Esophagus muscularis mucosa (tissue), 4 donors: ENCODE data around the gene MYO10. TPM values are rescaled to one million over a fixed set of nuclear protein-coding genes. Genes with fewer than 3 reads are reported as not detected.

Experiments
- DNase-seq: peaks from one replicate; pipeline ENCODE4 v3.0.0-alpha.2; 2017; ENCODE audit errors: extremely low spot score
- H3K27ac ChIP-seq, 4 donors: fragments of 200-600 bp; sonication (generic); replicated peaks in 1 of 4; 1 replicate in 3 of 4; 2 replicates in 1 of 4; pipeline ENCODE4 v1.5.1; 2016 to 2019; ENCODE audit warnings: mild to moderate bottlenecking in 1 of 4
- H3K27me3 ChIP-seq, 4 donors: fragments of 200-600 bp; sonication (generic); one replicate each; pipeline versions ENCODE4 v1.5.1 to v1.6.0; 2016 to 2019
- H3K36me3 ChIP-seq, 4 donors: fragments of 200-600 bp; sonication (generic); one replicate each; pipeline ENCODE4 v1.5.1; 2016 to 2019
- H3K4me1 ChIP-seq, 4 donors: fragments of 200-600 bp; sonication (generic); one replicate each; pipeline ENCODE4 v1.5.1; 2016 to 2019
- H3K4me3 ChIP-seq, 4 donors: fragments of 200-600 bp; sonication (generic); 1 replicate in 2 of 4; 2 replicates in 2 of 4; pipeline ENCODE4 v1.5.1; 2016 to 2019; ENCODE audit warnings: mild to moderate bottlenecking in 4 of 4, moderate library complexity in 1 of 4
- H3K9me3 ChIP-seq, 4 donors: fragments of 200-600 bp; sonication (generic); 1 replicate in 3 of 4; 2 replicates in 1 of 4; pipeline ENCODE4 v1.5.1; 2016 to 2019
- EP300 ChIP-seq: sonication (generic); formaldehyde crosslinking; IDR thresholded peaks from one replicate; pipeline ENCODE4 v1.6.1; 2017; ENCODE audit warnings: antibody characterized with exemption
- POLR2A ChIP-seq: fragments of 450-650 bp; IDR thresholded peaks from one replicate; pipeline ENCODE4 v1.6.1; 2017; ENCODE audit warnings: antibody characterized with exemption, moderate library complexity, mild to moderate bottlenecking, low read depth
- POLR2AphosphoS5 ChIP-seq, 2 donors: sonication (generic); formaldehyde crosslinking; IDR thresholded peaks; one replicate each; pipeline ENCODE4 v1.6.1; 2017; ENCODE audit warnings: antibody characterized with exemption in 2 of 2
- WGBS: methylation state at CpG from one replicate; pipeline ENCODE4 v1.1.5; 2018; 5-methylcytosine and 5-hydroxymethylcytosine counted together
- intact Hi-C: fragments of 100-400 bp; cut with DNase I; formaldehyde crosslinking; loops from one replicate; pipeline ENCODE4 v1.15.1; 2023
- total RNA-seq, 4 donors: library from RNA; depleted of rRNA; stranded (reverse); fragments of >200 nt; gene quantifications; one replicate each; pipeline versions ENCODE4 v1.1.0 to v1.2.1, GENCODE V29; 2016
- TF ChIP-seq, protein P1 (sequence below), 3 experiments: fragments of 200-600 bp in 2 of 3; fragments of 450-650 bp in 1 of 3; sonication (generic) in 2 of 3; IDR thresholded peaks; one replicate each; pipeline ENCODE4 v1.5.1; 2017 to 2019; ENCODE audit warnings: antibody characterized with exemption in 3 of 3, mild to moderate bottlenecking in 2 of 3, moderate library complexity in 1 of 3

MYO10 gene
- total RNA-seq, 4 donors from 2014 or later = 7.1 to 9.3 (median 7.8) TPM

DNA sequence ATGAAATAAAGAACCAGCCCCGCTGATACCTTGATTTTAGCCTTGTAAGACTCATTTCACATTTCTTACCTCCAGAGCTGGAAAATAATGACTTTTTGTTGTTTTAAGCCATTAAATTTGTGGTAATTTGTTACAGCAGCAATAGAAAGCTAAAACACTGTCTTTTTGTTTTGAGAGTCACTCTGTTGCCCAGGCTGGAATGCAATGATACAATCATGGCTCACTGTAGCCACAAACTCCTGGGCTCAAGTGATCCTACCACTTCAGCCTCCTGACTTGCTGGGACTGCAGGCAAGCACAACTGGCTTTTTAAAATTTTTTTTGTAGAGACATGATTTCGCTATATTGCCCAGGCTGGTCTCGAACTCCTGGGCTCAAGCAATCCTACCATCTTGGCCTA, 34.7 kb upstream of the MYO10 start:
- WGBS = 96% methylated on average over 3 of the region's 3 CpGs
- no peak for DNase-seq
- no peak overlapping the region for H3K27ac ChIP-seq
- H3K4me3 ChIP-seq = no peak overlapping the region
- no peaks in the 10 kb centered on the region for H3K36me3 ChIP-seq
- no peaks in the 10 kb centered on the region for H3K4me1 ChIP-seq
- TF ChIP-seq, protein P1, sequence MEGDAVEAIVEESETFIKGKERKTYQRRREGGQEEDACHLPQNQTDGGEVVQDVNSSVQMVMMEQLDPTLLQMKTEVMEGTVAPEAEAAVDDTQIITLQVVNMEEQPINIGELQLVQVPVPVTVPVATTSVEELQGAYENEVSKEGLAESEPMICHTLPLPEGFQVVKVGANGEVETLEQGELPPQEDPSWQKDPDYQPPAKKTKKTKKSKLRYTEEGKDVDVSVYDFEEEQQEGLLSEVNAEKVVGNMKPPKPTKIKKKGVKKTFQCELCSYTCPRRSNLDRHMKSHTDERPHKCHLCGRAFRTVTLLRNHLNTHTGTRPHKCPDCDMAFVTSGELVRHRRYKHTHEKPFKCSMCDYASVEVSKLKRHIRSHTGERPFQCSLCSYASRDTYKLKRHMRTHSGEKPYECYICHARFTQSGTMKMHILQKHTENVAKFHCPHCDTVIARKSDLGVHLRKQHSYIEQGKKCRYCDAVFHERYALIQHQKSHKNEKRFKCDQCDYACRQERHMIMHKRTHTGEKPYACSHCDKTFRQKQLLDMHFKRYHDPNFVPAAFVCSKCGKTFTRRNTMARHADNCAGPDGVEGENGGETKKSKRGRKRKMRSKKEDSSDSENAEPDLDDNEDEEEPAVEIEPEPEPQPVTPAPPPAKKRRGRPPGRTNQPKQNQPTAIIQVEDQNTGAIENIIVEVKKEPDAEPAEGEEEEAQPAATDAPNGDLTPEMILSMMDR (IDR thresholded peaks at IDR 0.05) = no peak
- TF ChIP-seq POLR2AphosphoS5 (IDR thresholded peaks at IDR 0.05) (no peak), EP300 (no peak), POLR2A (no peak)
- no peaks in the 10 kb centered on the region for H3K9me3 ChIP-seq
- intact Hi-C loops = no loop called here
- no peaks in the 10 kb centered on the region for H3K27me3 ChIP-seq

- H3K4me3 ChIP-seq = no peak overlapping the region
- no peaks in the 10 kb centered on the region for H3K36me3 ChIP-seq
- no peak for DNase-seq
- no peaks in the 10 kb centered on the region for H3K27me3 ChIP-seq
- WGBS = 92% methylated on average over 5 of the region's 5 CpGs
- no peak for TF ChIP-seq POLR2AphosphoS5 (IDR thresholded peaks at IDR 0.05)
- TF ChIP-seq EP300 = no peak
- TF ChIP-seq, protein P1 (IDR thresholded peaks at IDR 0.05) = no peak
- no peak for TF ChIP-seq POLR2A
- no peaks in the 10 kb centered on the region for H3K9me3 ChIP-seq
- no peaks in the 10 kb centered on the region for H3K4me1 ChIP-seq
- intact Hi-C loops = no loop called here
- no peak overlapping the region for H3K27ac ChIP-seq
These were observed 34.2 kb upstream of the MYO10 start for GRCh38 chr5:16970260-16970659.

DNA sequence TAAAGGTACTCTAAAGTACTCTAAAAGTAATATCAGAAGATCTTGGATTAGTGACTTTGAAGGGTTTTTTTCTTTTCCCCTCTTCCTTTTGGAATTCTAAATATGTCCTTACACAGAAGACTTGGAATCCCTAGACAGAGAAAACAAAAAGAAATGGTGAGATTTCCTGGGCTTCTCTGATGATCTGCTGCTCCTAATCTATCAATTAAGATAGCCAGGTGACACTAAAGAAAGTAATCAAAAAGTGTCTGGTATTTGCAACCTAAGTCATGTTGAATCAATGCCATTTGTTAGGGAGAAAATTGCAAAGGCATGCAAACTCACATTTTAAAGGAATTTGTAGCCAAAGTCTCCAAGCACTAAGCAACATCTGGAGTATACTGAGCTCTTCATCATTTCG, 29.5 kb upstream of the MYO10 start:
- no peaks in the 10 kb centered on the region for H3K9me3 ChIP-seq
- TF ChIP-seq, protein P1 (IDR thresholded peaks at IDR 0.05) = no peak
- TF ChIP-seq POLR2AphosphoS5 (IDR thresholded peaks at IDR 0.05) (no peak), POLR2A (no peak), EP300 (no peak)
- H3K4me1 ChIP-seq = no peaks in the 10 kb centered on the region
- 32% methylated on average over 1 of the region's 1 CpG for WGBS
- H3K27me3 ChIP-seq = no peaks in the 10 kb centered on the region
- no peak overlapping the region for H3K27ac ChIP-seq
- DNase-seq = no peak
- no peak overlapping the region for H3K4me3 ChIP-seq
- intact Hi-C loops = no loop called here
- H3K36me3 ChIP-seq = no peaks in the 10 kb centered on the region

- H3K27ac ChIP-seq = no peak overlapping the region
- intact Hi-C loops = no loop called here
- H3K4me3 ChIP-seq = no peak overlapping the region
- no peak for DNase-seq
- H3K27me3 ChIP-seq = no peaks in the 10 kb centered on the region
- no peaks in the 10 kb centered on the region for H3K9me3 ChIP-seq
- WGBS = 90% methylated on average over 7 of the region's 7 CpGs
- no peaks in the 10 kb centered on the region for H3K4me1 ChIP-seq
- TF ChIP-seq POLR2AphosphoS5 (IDR thresholded peaks at IDR 0.05) = no peak
- TF ChIP-seq, protein P1 (IDR thresholded peaks at IDR 0.05) = no peak
- TF ChIP-seq POLR2A = no peak
- no peak for TF ChIP-seq EP300
- H3K36me3 ChIP-seq = no peaks in the 10 kb centered on the region
These were observed 27.7 kb upstream of the MYO10 start for GRCh38 chr5:16963821-16964220.

GRCh38 chr5:16961131-16961530, 25.0 kb upstream of the MYO10 start:
- 84% methylated on average over 7 of the region's 7 CpGs for WGBS
- TF ChIP-seq POLR2A (no peak), POLR2AphosphoS5 (IDR thresholded peaks at IDR 0.05) (no peak), EP300 (no peak)
- TF ChIP-seq, protein P1 (IDR thresholded peaks at IDR 0.05) = no peak
- intact Hi-C loops = no loop called here
- H3K4me3 ChIP-seq = no peak overlapping the region
- no peaks in the 10 kb centered on the region for H3K9me3 ChIP-seq
- no peaks in the 10 kb centered on the region for H3K4me1 ChIP-seq
- no peaks in the 10 kb centered on the region for H3K36me3 ChIP-seq
- no peaks in the 10 kb centered on the region for H3K27me3 ChIP-seq
- H3K27ac ChIP-seq = no peak overlapping the region
- DNase-seq = no peak
